GM12864 (cell line): ENCODE measurements around the gene FXYD1.

ENCODE experiments used
- DNase-seq: peaks from one replicate; pipeline ENCODE4 v3.0.0-alpha.2; 2011; ENCODE audit warnings: low read depth
- H3K4me3 ChIP-seq: 2 replicates; pipeline ENCODE4 v1.5.1; 2011; ENCODE audit warnings: mild to moderate bottlenecking, low read depth, low read length, control low read depth
- TF ChIP-seq, protein P1 (sequence below): IDR thresholded peaks from 2 replicates; pipeline ENCODE4 v1.5.1; 2011; ENCODE audit warnings: low read depth, mild to moderate bottlenecking, moderate library complexity, low read length, control low read depth, inconsistent platforms; ENCODE audit errors: missing control alignments

FXYD1 gene

DNA sequence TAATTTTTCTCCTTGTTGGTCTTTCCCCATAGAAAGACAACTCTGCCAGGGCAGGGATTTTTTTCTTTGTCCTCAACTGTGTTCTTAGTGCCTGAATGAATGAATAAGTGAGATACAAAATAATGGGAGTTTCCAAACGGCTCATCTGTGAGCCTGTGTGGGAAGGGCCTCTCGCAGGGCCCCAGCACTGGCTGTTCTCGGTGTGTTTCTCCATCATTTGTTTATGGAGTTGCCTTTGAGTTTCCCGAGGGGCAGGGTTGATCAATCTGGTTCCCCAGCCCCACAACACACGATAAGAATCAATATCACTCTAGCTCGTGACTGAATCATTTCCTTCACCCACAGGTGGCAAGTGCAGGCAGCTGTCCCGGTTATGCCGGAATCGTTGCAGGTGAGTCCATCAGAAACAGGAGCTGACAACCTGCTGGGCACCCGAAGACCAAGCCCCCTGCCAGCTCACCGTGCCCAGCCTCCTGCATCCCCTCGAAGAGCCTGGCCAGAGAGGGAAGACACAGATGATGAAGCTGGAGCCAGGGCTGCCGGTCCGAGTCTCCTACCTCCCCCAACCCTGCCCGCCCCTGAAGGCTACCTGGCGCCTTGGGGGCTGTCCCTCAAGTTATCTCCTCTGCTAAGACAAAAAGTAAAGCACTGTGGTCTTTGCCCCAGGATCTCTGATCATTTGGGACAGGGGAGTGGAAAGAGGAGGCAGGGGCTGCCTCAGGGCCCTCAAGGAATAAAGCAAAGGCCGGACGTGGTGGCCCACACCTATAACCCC, 30.8 kb downstream of the FXYD1 start:
- DNase-seq = no peak
- no peak overlapping the region for H3K4me3 ChIP-seq
- TF ChIP-seq, protein P1, sequence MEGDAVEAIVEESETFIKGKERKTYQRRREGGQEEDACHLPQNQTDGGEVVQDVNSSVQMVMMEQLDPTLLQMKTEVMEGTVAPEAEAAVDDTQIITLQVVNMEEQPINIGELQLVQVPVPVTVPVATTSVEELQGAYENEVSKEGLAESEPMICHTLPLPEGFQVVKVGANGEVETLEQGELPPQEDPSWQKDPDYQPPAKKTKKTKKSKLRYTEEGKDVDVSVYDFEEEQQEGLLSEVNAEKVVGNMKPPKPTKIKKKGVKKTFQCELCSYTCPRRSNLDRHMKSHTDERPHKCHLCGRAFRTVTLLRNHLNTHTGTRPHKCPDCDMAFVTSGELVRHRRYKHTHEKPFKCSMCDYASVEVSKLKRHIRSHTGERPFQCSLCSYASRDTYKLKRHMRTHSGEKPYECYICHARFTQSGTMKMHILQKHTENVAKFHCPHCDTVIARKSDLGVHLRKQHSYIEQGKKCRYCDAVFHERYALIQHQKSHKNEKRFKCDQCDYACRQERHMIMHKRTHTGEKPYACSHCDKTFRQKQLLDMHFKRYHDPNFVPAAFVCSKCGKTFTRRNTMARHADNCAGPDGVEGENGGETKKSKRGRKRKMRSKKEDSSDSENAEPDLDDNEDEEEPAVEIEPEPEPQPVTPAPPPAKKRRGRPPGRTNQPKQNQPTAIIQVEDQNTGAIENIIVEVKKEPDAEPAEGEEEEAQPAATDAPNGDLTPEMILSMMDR = no peak

DNA sequence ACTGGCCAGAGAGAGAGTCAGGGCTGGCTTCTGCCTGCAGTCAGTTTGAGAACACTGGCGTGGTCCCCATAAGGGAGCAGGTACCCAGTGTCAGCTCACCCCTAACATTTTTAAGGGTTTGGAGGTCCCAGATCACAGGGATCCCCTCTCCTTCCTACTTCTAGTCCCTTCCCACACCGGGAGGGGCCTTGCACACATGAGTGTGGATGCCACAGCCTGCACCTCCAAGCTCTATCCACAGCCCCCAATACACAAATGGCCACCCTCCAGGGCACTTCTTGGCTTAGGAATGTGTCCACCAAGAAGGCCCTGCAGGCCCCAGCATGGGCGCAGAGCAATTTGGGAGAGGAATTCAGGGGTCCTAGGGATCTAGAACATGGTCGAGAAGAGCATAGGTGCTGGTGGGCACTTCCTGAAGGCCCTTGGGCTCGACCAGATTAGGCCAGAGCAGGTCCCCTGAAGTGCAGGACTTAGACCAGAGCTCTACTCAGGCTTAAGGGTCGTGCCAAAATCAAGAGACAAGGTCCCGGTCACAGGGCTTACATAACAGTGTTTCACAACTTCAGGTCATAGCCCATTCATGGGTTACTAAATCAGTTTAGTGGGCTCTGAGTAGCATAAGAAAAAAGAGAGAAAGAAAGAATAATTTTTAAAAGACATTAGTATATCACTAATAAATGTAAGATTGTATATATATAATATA, 31.9 kb downstream of the FXYD1 start:
- no peak overlapping the region for H3K4me3 ChIP-seq
- DNase-seq = no peak
- TF ChIP-seq, protein P1 = no peak

DNA sequence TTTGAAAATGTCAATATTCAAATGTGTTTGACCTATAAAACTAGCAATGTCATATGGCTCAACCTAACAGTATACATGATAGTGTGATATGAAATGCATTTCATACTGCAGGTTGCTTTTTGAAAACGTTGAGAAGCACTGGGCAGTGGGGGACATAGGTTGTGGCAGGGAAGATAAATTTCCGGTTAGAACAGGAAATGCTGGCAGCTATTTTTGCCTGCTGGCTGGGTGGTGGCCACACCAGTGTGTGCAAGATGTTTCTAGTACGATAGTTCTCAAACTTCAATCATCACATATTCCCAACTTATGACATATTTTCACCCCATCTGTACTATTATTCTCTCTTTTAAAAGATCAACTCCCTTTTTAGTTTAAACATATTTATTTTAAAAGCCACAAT, 33.1 kb downstream of the FXYD1 start:
- DNase-seq = no peak
- TF ChIP-seq, protein P1 = no peak
- no peak overlapping the region for H3K4me3 ChIP-seq

DNA sequence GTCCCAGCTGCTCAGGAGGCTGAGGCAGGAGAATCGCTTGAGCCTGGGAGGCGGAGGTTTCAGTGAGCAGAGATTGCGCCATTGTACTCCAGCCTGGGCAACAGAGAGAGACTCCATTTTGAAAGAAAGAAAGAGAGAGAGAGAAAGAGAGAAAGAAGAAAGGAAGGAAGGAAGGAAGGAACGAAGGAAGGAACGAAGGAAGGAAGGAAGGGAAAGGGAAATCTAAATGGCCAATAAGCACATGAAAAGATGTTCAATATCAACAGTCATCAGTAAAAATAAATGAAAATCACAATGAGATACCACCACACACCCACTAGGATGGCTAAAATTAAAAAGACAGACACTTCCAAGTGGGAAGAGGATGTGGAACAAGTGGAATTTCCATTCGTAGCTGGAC, 35.6 kb downstream of the FXYD1 start:
- TF ChIP-seq, protein P1 = no peak
- H3K4me3 ChIP-seq = no peak overlapping the region
- no peak for DNase-seq

DNA sequence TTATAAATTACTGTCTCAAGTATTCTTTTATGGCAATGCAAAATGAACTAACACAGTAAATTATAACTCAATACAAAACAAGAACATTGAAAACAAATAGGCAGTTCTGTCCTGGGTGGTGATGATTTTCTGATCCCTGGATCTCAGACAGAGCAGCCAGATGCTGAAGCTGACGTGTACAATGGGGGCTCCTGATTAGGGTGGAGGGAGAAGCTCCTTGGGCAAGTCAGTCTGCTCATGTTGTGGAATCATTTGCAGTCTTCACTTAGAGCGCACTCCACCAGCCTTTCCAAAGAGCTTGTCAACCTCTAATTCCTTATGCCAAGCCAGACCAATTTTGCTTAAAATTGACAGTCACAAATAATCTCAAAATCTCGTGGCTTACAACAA, 37.6 kb downstream of the FXYD1 start:
- no peak overlapping the region for H3K4me3 ChIP-seq
- DNase-seq = no peak
- TF ChIP-seq, protein P1 = no peak

DNA sequence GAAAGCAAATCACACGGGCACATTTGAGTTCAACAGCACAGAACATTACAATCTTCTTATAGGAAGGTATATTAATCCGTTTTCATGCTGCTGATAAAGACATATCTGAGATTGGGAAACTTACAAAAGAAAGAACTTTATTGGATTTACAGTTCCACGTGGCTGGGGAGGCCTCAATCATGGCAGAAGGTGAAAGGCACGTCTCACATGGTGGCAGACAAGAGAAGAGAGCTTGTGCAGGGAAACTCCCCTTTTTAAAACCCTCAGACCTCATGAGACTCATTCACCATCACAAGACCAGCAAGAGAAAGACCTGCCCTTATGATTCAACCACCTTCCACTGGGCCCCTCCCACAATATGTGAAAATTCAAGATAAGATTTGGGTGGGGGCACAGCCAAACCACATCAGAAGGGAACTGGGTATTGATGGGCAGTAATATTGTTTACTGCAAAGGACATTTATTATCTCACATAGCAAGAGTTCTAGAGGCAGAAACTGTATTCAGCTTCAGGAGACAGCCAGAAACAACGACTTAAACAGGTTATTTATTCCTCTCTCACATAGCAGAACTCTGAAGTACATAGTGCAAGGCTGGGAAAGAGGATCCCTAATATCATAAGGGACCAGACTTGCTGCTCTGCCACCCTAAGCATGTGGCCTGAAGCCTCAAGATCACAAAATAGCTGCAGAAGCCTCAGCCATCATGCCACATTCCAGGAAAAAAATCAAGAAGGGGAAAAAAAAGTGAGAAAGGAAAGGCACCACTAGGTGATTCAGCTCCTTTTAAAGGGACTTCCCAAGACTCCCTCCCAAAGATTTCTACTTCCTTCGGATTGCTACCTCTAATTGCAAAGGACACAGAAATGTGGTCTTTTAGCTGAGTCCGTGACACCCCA, 39.0 kb downstream of the FXYD1 start:
- TF ChIP-seq, protein P1 = no peak
- no peak overlapping the region for H3K4me3 ChIP-seq
- no peak for DNase-seq
